GM12875 (cell line): ENCODE measurements around the gene ASB3.
"Not testable (repeated sequence)": the region's sequence is repeated elsewhere in the genome, so short reads cannot be mapped to it uniquely, and the experiment has no call there.

Experiments used
- H3K4me3 ChIP-seq: one replicate; pipeline ENCODE4 v1.5.1; 2011; ENCODE audit warnings: low read depth, low read length, control low read depth
- TF ChIP-seq, protein P1 (sequence below): IDR thresholded peaks from 2 replicates; pipeline ENCODE4 v1.5.1; 2011; ENCODE audit warnings: low read depth, mild to moderate bottlenecking, control low read depth, inconsistent platforms, low read length, moderate library complexity, borderline replicate concordance; ENCODE audit not compliant: insufficient read depth

ASB3 gene

DNA sequence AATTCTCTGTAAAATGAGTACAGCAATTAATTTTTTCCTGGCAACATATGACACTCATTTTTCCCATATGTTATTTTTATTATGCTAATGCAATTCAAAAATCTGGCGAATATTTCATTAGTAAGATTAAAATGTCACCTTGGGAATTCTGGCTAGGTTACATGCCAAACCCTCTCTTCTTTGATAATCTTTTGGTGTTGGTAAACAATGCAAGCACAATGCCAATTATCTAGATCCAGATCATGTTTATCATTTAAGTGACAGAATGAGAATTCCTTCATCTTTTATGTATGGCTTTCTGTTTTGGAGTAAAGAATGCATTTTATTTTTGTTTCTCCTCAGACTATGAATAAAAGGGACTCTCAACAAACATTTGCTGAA, 39.3 kb upstream of the ASB3 start:
- H3K4me3 ChIP-seq = no peak overlapping the region
- TF ChIP-seq, protein P1, sequence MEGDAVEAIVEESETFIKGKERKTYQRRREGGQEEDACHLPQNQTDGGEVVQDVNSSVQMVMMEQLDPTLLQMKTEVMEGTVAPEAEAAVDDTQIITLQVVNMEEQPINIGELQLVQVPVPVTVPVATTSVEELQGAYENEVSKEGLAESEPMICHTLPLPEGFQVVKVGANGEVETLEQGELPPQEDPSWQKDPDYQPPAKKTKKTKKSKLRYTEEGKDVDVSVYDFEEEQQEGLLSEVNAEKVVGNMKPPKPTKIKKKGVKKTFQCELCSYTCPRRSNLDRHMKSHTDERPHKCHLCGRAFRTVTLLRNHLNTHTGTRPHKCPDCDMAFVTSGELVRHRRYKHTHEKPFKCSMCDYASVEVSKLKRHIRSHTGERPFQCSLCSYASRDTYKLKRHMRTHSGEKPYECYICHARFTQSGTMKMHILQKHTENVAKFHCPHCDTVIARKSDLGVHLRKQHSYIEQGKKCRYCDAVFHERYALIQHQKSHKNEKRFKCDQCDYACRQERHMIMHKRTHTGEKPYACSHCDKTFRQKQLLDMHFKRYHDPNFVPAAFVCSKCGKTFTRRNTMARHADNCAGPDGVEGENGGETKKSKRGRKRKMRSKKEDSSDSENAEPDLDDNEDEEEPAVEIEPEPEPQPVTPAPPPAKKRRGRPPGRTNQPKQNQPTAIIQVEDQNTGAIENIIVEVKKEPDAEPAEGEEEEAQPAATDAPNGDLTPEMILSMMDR = no peak

DNA sequence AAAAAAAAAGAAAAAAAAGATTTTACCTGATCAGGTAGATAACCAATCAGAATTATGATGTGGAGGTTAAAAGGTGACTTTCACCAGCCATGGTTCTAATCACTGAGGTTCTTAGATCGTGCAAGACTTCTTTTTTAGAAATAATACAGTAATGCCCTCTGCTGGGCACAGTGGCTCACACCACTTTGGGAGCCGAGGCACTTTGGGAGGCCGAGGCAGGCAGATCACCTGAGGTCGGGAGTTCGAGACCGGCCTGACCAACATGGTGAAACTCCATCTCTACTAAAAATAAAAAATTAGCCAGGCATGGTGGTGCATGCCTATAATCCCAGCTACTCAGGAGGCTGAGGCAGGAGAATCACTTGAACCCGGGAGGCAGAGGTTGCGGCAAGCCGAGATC, 36.9 kb upstream of the ASB3 start:
- H3K4me3 ChIP-seq = not testable (repeated sequence)
- TF ChIP-seq, protein P1 = peak; percentile 9; the same call in 1 of the 2 replicates

DNA sequence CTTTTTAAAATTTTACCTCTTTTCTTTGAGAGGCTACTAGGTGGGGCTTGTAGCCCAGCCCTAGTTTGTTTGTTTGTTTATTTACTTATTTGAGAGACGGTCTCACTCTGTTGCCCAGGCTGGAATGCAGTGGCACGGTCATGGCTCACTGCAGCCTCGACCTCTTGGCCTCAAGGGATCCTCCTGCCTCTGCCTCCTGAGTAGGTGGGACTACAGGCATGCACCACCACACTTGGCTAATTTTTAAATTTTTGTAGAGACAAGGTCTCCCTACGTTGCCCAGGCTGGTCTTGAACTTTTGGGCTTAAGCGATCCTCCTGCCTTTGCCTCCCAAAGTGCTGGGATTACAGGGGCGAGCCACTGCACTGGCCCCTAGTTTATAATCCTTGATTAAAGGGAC, 35.1 kb upstream of the ASB3 start:
- no peak overlapping the region for H3K4me3 ChIP-seq
- TF ChIP-seq, protein P1 = no peak

DNA sequence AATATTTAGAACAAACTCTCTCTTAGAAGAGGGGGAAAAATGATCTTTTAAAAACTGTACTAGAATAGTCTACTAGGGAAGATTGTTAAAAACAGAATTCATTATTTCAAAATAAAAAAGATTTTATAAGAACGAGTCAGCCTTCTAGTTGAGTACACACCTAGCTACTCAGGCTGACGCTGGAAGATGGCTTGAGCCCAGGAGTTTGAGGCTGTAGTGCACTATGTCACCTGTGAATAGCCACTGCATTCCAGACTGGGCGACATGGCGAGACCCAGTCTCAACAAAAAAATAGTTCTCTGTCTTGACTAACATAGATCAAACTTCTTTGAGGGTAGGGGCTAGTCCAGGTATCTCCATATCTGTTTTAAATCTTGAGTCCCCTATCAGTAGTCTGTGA, 34.0 kb upstream of the ASB3 start:
- TF ChIP-seq, protein P1 = no peak

DNA sequence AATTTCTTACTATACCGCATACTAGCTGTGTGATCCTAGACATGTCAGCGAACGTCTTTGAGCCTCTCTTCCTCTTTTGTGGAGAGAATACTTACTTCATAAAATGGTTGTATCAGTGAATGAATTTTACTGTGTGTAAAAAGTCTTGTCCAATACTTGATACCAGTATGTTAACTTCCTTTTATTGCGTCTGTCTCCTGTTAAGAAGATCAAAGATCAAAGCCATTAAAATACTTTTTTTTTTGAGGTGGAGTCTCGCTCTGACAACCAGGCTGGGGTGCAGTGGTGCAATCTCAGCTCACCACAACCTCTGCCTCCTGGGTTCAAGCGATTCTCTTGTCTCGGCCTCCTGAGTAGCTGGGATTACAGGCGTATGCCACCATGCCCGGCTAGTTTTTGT, 33.3 kb upstream of the ASB3 start:
- H3K4me3 ChIP-seq = no peak overlapping the region
- TF ChIP-seq, protein P1 = no peak

More for the DNA sequence above, 34.0 kb upstream of the ASB3 start:
- no peak overlapping the region for H3K4me3 ChIP-seq

DNA sequence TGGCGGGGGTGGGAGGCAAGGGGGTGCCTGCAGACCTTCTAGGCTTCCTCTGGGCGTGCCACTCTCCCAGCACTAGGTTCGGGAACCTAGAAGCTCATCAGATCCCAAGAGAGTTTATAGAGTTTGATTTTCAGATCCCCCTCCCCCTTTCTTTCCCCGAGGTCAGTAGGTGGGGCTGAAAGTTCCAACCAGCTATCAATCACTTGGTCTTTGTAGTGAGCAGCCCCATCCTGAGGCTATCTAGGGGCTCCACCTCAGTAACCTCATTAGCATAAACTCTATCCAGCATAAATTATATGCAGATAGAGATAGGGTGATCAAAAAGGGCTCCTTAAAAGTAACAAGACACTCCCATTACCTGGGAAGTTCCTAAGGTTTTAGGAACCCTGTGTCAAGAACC, 32.9 kb upstream of the ASB3 start:
- H3K4me3 ChIP-seq = no peak overlapping the region
- TF ChIP-seq, protein P1 = no peak

DNA sequence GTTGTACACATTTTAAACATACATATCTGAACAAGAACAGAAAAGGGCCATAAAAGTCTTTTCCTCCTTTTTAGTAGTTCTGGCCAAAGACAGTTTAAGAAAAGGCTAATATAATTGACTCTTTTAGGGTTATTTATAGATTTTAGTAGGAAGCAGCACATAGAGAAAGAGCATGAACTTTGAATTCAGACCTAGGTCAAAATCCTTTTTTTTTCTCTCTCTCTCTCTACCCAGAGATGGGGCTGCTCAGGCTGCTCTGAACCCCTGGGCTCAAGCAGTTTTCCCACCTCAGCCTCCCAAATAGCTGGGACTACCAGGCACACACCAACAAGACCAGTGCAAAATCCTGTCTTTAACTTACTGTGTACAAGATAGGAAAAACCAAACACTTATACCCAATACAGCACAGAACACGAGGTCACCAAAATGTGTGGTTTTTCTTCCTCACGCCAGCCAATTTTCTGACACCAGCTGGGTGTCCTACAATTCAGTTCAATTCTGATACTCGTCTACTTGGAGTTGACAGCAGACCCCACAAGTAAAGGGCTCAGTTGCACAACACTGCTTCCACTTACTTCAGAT, 32.2 kb upstream of the ASB3 start:
- H3K4me3 ChIP-seq = no peak overlapping the region
- TF ChIP-seq, protein P1 = no peak
